Hematopoietic multipotent progenitor cell treated with erythropoietin and hydrocortisone succinate and interleukin-3 and kit ligand, for 4 days (in vitro differentiated cells): ENCODE results near the gene THSD4.
A peak's percentile ranks its signal among the peaks of the same experiment; 100 is the strongest.

Experiments used
- DNase-seq: peaks from one replicate; pipeline ENCODE4 v3.0.0-alpha.2; 2015

Gene THSD4

DNA sequence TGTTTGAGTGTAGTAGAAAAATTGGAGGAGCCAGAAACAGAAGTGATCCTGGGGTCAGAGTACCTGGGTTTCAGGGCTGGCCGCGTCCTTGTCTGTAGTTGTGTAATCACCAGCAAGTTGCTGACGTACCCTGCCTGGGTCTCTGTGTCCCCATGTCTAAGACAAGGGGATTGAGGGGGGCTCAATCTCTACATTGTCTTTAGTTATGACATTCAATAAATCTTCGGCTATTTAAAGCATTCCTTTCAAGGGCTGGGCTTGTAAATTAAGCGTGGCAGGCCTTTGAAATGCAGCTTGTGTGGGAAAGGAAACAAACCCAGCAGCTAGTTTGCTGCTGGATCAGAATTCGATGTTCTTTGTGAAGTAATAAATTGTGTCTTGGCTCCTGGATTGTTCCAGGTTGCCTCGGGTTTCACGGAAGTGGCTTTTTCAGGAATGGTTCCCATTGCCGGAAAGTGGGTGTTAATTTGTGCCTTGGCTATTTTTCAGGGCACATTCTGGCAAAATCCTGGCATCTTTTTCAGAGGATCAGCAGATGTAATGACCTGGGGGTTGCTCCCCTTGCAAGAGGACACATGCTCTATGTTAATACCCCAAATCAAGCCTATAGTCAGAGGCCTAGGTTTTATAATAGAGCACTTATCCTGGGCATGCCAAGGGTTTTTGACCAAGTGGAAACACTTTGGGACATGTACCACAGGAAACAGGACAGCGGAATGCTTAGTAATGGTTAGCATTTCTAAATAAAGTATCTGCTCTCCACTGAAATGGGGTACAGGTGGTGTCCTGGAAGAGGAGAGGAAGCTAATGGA, 400.3 kb downstream of the THSD4 start:
- no peak for DNase-seq

DNA sequence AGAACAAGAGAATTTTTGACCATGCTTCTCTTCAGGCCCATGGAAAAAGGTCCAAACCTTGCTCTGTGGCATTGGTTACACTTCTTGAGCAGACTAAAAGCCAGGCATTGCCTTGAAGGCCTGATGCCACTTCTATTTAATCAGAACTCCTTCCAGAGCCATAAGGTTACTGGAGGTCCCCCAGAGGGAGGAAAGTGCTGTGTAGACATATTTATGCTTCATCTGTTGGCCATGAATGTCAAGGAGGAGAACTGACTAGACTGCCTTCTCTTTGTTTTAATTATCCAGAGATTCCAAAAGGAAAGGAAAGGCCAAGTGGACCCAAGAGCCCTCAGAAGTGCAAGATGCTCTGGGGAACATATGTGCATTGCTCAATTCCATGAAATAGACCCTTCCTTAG, 402.5 kb downstream of the THSD4 start:
- no peak for DNase-seq

DNA sequence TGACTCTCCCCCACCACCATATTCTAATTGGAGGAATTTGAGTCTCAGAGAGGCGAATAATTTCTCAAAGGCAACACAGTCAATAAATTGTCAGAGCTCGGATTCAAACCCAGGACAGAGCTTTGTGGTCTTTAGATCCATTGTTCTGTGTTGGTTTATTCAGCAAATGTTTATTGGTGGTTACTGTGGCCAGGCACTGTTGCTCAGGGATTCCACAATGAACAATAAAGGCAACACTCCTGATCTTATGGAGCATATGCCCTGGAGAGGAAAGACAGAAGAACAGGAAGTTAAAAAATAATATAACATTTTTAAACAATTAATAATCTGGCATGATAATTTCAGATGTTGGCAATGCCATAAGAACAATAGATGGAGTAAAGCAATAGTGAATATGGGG, 403.4 kb downstream of the THSD4 start:
- no peak for DNase-seq

DNA sequence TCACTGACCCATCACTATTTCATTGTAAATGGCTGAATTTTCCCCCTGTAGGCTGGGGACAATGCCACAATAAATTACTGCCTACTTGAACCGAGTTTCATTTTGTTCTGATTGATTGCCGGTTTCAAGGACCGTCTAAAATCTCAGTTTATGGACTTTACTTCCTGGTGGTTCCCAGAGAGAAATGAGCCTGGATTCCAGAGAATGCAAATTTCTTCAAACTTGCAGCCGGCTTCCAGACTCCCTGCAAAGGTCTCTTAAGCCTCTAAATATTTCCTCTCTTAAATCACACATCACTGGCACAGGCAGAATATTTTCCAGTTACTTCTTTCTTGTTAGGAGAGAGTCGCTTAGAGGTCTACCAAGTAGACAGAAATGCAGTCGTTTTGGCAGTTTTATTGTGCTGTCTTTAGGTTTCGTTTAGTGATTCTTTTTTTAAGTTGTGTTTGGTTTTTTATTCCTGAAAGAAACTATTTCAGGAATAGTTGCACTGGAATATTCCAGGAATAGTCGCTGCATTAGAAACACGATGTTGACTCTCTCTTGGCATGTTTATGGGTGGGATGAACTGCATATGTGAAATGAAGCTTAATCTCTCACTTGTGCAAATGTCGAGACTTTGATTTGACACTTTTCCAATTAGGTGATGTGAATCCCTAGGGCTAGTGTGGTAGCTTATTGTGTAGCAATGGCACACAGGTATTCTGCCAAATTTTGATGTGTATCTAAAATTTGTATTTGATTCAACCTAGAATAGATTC, 411.0 kb downstream of the THSD4 start:
- DNase-seq = no peak

DNA sequence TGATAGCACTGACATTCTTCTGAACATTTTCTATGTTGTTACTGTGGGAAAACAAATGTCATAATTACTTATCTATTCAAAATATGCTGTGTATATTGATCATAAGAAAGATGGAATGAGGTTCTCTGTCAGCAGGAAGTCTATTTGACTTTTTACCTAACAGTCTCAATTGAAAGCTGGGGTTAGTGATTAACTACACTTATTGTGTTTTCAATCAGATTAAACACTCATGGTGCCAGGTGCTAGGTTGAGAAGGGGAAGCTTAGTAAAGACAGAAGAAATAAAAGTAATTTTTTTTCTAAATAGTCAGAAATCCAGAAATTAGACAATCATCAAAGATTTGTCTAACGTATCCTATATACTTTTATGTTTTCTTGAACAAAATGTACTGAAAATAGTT, 414.1 kb downstream of the THSD4 start:
- no peak for DNase-seq

DNA sequence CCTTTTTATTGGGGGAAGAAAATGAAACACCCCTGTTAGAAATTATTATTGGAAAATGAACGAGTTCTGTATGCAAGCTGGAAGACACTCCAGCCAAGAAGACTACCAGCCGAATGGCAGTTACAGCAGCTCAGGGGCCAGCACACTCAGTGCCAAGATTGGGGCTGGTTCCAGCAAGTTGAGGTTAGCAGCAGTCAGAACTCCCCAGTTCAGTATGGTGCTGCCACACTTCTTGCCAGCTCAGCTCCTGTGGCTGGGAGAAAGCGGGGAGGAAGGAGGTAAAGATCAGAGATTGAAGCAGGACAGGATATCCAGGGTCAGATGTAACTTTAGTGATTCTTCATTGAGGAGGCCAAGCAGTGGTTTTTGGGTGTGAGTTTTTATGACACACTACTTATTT, 414.8 kb downstream of the THSD4 start:
- DNase-seq = no peak

DNA sequence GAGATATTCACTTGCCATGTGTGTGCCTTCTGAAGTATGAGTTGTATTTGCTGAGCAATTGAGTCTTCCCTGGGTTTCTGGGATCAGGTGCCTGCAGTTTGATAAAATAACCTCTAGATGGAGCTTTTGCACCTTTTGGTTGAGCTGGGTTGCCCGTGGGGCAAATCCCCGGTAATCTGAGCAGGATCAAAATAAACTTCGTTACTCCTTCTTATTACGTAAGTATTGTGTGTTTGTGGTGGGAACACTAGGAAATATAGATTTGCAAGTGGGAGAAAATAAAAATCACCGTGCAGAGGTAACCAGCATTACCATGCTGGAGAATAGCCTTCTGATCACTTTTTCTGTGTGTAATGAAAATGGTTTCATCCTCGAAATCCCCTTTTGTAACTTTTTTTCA, 417.7 kb downstream of the THSD4 start:
- peak; percentile 29 for DNase-seq

DNA sequence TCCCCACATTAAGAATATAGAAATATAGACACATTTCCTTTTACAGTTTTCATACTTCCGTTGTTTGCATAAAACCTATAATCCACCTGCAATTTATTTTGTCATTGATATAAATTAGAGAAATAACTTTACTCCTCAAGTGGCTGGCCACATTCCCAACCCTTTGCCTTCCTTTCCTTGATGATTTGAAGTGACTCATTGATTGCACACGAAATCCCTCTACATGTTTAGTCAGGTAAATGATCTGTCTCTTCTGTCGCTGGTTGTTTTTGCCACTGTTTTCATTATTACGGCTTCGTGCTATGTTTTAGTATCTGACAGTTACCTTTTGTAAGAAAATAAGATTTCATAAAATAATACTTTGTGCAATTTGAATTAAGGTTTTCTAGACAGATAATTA, 422.9 kb downstream of the THSD4 start:
- DNase-seq = no peak

DNA sequence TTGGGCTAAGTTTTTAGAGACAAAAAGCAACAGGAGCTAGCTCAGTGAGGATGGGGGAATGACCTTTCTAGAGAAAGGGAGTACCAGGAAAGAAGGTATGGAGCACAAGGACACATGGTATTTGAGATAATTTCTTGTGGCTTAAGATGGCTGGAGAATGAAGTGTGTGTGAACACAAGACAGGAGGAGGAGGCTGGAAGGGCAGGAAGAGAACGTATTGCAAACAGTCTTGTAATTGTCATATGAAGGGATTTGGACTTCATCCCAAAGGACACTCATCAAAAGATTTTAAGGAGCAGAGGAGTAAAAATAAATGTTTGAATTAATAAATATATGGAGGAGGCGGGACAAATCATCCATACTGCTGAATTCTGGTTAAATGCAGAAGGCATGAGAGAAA, 426.5 kb downstream of the THSD4 start:
- no peak for DNase-seq

DNA sequence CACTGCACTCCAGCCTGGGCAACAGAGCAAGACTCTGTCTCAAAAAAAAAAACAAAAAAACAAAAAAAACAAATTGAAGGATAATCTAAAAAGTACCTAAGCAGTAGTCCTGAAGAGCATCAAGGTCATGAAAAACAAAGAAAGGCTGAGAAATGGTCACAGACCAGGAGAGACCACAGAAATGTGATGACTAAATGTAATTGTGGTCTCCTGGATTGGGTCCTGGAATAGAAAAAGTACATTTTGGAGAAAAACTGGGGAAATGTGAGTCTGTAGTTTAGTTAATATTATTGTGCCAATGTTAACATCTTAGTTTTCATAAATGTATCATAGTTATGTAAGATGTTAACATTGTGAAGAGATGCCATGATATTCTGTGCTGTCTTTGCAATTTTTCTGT, 427.6 kb downstream of the THSD4 start:
- DNase-seq = no peak

DNA sequence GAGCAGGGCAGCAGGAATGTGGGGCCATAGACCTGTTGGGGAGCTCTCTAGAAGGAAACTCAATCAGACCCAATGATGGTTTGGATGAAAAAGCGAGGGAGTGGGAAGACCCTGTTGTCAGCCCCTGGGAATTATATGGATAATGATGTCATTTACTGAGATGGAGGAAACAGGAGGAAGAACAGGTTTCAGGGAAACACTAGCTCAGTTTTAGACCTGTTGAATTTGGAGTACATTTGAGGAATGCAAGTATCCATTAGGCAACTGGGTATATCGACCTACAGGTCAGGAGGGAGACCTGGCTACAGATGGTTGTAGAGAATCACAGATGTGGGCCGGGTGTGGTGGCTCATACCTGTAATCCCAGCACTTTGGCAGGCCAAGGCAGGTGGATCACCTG, 428.1 kb downstream of the THSD4 start:
- no peak for DNase-seq

DNA sequence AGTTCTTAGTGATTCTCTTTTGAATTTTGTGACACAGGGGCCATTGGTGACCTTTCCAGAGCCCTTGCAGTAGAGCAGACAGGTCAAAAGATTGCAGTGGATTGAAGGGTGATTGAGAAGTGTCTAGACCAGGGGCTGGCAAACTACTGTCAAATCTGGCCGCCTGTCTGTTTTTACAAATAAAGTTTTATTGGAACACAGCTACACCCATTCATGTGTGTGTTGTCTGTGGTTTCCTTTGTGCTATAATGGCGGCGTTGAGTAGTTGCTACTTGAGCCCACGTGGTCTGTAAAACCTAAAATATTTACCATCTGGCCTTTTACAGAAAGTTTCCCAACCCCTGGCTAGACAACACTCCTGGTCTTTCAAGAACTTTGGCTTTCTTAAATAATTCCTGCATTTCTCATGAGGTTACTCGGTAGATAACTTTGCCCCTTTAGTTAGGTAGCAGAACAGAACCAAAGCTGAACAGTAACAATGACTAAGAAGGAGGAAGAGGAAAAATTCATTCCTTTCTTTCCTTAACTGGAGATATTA, 430.0 kb downstream of the THSD4 start:
- DNase-seq = no peak

DNA sequence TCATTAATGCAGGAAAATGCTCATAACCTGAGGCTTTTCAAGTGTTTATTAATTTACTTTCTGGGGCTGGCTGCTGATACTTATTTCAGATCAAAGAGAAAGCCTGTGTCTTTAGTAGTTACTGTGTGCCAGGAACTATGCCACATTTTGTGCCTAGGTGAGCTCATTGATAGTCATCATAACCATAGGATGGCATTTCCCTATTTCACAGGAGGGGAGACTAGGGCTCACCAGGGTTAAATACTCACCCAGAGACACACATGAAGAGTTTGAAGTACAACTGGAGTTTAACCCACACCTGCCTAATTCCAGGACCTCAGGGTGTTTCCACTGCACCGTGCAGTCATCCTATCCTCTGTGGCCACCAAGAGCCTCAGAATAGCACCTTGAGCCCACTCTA, 430.7 kb downstream of the THSD4 start:
- DNase-seq = no peak

DNA sequence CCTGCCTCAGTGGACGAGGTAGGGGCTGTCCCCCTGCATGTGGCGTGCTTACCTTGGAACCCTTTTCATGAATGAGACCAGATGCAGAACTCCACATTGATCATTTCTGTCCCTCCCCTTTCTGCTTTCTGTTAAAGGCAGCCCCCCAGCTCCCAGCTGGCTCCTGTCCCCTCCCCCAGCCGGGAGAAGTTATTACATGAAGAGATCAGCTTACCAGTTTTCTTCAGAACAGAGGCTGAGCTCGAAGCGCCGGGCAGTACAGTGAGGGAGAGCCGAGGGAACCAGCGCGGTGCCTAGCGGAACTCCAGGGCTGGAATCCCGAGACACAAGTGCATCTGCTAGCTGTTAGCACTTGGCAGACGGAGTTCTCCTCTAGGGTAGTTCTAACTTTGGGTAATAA, 431.7 kb downstream of the THSD4 start:
- DNase-seq = no peak

DNA sequence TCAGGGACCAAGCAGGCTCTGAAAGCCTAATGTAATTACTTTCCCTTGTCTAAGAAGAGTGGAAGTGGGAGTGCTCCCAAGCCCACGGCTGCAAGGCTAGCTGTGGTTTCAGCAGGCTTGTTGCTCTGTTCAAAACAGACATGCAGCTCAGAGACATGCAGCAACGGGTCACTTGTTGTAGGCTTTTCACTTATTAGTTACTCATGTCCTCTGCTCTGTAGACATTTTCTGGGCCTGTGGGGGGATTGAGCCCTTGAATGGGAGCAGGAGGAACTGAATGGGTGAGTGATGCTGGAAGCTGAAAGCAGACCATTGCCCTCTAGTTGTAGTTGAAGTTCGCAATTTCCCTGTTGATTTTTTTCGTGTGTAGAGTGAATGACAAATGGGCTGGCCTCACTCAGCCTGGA, 433.1 kb downstream of the THSD4 start:
- DNase-seq = no peak

DNA sequence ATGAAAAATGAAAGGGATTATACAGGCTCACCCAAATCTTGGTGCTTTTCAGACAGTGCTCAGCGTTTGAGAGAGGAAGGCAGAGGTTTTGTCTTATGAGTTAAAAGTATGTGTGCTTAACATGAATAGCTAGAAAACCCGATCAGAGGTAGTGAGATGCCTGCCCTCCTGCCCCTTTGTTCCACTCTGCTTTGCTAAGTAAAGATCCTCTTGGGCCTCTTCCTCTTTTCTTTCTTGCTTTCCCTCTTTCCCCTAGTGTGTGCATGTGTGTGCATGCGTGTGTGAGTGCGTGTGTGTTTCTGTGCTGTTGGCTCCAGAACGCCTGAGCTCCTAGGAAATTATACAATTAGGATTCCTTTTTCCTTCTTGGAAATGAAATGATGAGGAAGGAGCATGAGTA, 433.8 kb downstream of the THSD4 start:
- DNase-seq = no peak

DNA sequence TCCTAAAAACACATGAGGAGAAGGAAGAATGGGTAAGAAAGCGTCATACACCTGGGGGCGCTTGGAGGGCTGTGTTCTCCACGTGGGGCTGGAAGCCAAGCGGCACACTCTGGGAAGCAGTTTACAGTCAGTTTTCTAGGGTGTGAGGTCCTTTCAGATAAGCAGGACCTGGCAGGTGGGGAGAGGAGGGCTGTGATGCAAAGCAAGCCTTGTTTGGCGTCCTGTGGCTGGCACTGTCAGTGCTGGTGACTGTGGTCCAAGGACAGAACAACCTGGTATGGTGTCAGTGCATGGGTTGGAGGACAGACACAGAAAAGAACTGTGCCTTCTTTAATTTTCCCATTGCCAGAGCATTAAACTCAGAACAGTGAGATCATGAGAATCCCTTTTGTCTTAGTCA, 434.4 kb downstream of the THSD4 start:
- DNase-seq = no peak

DNA sequence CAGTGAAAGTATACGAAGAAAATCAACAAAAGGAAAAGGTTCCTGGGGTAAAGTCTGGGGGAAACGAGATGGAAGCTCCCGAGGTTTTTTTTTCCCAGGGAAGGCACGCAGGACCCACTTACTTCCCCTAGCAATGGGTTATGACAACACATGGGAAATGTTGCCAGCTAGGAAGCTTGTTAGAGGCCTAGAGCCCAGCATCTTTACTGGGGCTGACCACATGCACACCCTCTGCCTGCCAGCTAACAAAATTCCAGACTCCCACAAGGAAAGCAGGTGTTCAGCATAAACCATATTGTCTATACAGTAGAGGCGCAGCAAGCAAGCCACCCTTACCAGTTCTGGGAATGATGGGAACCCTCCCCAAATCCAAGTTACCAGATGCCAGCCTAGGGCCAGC, 436.3 kb downstream of the THSD4 start:
- no peak for DNase-seq

DNA sequence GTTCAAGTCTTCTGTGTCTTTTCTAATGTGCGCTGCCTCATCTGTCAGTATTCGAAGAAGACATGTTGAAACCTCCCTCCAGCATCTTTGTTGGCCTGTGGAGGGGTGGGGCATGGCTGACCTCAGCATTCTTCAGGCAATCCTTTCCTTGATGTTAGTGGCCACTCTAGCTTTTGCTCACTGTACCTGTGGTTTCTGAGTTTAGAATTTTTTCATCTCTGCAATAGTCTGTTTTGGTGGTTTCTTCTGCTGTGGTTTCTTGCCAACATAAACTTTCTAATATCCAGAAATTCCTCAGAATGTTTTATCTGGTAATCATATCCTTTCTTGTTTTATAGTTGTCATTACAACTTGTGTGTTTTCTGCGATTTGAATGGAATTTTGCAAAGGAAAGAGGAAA, 443.8 kb downstream of the THSD4 start:
- DNase-seq = no peak

DNA sequence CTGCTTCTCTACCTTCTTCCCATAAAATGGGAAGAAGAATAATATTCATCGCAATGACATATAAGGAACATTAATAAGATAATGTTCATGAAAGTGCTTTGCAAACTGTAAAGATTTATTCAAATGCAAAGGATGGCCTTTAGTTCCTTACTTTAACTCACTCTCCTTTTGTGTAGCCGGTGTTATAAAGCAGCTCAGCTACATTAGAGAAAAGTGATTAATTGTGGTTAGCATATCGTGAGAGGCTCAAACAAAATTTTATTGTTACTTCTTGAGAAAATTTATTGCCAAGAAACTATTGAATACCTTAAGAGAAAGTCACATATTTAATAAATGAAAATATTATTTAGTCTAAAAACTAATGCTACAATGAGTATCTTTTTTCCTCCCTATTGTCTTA, 444.3 kb downstream of the THSD4 start:
- DNase-seq = no peak

DNA sequence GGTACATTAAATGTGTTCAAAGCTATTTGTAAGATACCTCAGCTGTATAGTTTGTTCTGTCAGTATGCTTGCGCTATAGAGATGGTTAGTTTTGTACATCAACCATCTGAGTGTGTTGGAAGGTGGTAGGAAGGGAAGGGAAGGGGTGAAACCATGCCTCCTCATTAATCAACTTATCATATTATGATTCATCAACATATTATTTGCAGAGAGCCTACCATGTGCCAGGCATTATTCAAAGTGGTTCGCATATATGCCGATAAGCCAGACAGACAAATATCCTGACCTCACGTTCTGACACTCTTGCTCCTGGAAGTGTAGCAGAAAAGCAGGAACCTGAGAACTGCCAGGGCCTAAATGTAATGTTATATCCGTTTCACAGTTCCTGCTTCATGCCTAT, 447.0 kb downstream of the THSD4 start:
- DNase-seq = no peak

DNA sequence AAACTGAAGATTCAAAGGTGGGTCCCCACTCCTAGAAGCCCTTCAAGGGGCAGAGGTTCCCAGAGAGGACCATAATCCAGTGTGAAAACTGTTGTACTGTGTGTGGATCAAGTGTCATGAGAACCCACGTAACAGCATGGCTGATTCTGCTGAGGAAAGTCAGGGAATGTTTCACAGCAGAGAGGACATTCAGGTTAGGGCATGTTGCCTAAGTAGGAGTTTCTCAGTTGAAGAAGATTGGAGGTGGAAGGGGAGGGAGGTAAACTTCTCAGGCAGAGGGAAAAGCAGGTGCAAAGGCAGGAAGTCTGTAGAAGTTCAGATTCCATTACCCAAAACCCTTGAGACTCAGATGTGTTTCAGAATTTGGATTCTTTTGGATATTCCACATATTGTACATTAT, 448.9 kb downstream of the THSD4 start:
- DNase-seq = no peak

DNA sequence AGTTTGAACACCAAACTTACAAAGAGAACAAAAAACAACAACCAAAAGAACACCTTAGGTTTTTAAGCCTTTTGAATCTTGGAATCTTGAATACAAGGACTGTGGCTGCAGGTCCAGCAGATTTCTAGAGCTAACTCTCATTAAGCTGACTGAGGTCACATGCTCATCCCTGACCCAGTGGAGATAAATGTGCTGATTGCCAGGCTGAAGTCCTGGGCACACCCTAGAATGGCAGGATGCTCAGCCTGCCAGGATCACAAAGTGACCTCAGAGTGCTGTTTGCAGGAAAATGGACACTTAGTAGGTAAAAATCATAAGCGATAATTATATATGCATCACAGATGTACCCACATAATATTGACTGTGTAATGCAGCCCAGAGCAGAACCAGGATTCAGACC, 449.7 kb downstream of the THSD4 start:
- no peak for DNase-seq

DNA sequence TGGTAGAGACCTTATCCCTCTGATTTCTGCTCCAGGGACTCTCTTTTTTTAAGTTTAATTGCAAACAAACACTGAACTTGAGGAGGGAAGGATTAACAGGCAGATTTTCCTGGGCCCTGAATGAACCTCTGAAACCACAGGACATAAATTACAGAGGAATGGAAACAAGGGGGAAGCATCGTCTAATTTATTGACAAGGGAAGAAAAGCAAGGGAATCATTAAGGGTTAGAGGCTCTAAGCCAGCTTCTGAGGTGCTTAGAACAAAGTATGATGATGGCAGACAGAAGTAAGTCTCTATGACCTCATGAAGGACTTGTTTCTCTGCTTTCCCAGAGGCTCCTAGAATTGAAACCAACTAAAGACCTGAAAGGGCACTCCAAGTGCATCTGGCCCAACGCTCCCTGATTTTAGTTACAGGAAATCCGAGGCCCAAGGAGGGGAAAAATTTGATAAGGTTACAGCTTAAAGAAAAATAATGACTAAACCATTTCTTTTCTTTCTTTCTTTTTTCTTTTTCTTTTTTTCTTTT, 450.4 kb downstream of the THSD4 start:
- DNase-seq = no peak
